ENCODE measurements around the gene WDFY4. TPM values are rescaled to one million over a fixed set of nuclear protein-coding genes. Genes with fewer than 3 reads are reported as not detected.

Gene WDFY4
- total RNA-seq, 1 experiment from 2014 or later = 144 TPM

DNA sequence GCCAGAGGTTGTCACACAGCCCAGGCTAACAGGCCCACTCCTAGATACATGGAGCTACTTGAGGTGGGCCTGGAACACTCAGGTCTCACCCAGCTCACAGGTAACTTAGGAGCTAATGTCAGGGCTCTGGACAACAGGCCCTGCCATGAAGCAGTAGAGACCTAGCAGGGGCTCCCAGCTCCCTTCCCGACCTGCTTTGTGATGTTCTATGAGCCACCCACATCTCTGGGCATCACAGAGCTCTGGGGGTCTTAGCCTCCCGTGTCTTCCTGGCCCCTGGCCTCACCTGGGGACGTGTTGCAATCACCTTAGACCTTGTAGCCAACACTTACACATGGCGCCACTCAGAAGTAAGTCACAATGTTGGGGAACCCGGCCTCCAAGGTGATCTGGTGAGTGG, 12.4 kb downstream of the WDFY4 start:
- H3K36me3 ChIP-seq (ENCODE audit: insufficient read depth, low read length) = peaks cover 20% of the 10 kb centered on the region
- H3K27me3 ChIP-seq (ENCODE audit: low read length) = no peaks in the 10 kb centered on the region
- peaks cover 30% of the 10 kb centered on the region for H4K20me1 ChIP-seq (ENCODE audit: insufficient read depth, low read depth, low read length)
- peaks cover 100% of the 10 kb centered on the region for H3K4me1 ChIP-seq (ENCODE audit: low read length)
- no peaks in the 10 kb centered on the region for H3K9me2 ChIP-seq (replicated peaks; ENCODE audit: insufficient read depth, low read length)
- H3K4me2 ChIP-seq (ENCODE audit: low read depth, low read length, poor library complexity, severe bottlenecking) = peak overlapping the region; percentile 27
- peak overlapping the region; percentile 58 for H3K9ac ChIP-seq (ENCODE audit: low read length)
- no peak for DNase-seq
- peak overlapping the region; percentile 78 for H3K27ac ChIP-seq (ENCODE audit: low read length)
- H3K9me3 ChIP-seq (ENCODE audit: low read length) = no peaks in the 10 kb centered on the region
- H3K79me2 ChIP-seq (ENCODE audit: low read length) = peaks cover 100% of the 10 kb centered on the region
- H3K4me3 ChIP-seq (ENCODE audit: low read length) = no peak overlapping the region
- no peak overlapping the region for H2AFZ ChIP-seq (ENCODE audit: low read length)

DNA sequence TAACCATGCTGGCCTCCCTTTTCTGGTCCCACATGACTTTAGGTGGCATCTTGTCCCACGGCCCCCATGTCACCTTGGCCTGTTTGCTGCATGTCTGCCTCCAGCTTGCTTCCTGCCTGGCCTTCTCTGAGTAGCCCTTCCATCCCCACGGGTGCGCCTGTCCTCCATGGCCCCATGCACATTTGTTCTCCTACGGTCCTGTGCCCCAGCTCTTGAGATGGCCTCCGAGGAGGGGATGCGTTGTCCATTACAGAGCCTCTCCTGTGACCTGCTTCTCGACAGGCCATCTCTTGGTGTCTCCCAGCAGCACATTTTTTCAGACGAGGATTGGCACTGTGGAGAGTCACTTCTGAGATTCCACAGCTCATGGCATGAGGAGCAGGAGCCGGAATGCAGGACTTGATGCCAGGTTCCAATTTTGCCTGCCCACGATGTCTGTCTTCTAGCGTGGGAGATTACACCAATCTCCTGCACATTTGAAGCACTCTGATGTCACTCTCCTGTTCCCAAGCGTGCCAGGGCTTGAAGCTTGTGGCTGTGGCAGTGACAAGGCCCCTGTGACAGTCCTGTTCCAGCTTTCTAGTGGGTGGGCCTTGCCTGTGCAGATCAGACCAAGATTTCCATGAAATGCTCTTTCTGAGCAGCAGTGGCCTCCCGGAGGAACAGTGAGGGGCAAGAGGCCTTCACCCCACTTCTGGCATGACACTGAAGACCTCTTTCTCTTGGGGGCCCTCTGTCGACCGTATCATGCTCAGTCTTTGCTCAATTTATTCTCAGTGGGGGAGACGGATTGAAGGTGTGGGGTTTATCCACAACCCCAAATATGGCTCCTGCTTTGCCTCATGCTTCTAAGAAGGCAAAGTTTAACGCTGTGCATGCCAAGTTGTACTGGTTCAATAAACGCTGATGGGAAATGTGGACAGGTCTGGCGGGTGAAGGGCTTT, 13.4 kb downstream of the WDFY4 start:
- no peaks in the 10 kb centered on the region for H3K27me3 ChIP-seq (ENCODE audit: low read length)
- peak overlapping the region; percentile 24 for H3K4me2 ChIP-seq (ENCODE audit: low read depth, low read length, poor library complexity, severe bottlenecking)
- no peak overlapping the region for H2AFZ ChIP-seq (ENCODE audit: low read length)
- H3K9me3 ChIP-seq (ENCODE audit: low read length) = no peaks in the 10 kb centered on the region
- H3K9ac ChIP-seq (ENCODE audit: low read length) = peak overlapping the region; percentile 58
- peaks cover 100% of the 10 kb centered on the region for H3K79me2 ChIP-seq (ENCODE audit: low read length)
- peaks cover 38% of the 10 kb centered on the region for H4K20me1 ChIP-seq (ENCODE audit: insufficient read depth, low read depth, low read length)
- peaks cover 100% of the 10 kb centered on the region for H3K4me1 ChIP-seq (ENCODE audit: low read length)
- H3K27ac ChIP-seq (ENCODE audit: low read length) = peak overlapping the region; percentile 78
- peak; percentile 77 for DNase-seq
- H3K9me2 ChIP-seq (replicated peaks; ENCODE audit: insufficient read depth, low read length) = no peaks in the 10 kb centered on the region
- peaks cover 27% of the 10 kb centered on the region for H3K36me3 ChIP-seq (ENCODE audit: insufficient read depth, low read length)
- H3K4me3 ChIP-seq (ENCODE audit: low read length) = no peak overlapping the region

DNA sequence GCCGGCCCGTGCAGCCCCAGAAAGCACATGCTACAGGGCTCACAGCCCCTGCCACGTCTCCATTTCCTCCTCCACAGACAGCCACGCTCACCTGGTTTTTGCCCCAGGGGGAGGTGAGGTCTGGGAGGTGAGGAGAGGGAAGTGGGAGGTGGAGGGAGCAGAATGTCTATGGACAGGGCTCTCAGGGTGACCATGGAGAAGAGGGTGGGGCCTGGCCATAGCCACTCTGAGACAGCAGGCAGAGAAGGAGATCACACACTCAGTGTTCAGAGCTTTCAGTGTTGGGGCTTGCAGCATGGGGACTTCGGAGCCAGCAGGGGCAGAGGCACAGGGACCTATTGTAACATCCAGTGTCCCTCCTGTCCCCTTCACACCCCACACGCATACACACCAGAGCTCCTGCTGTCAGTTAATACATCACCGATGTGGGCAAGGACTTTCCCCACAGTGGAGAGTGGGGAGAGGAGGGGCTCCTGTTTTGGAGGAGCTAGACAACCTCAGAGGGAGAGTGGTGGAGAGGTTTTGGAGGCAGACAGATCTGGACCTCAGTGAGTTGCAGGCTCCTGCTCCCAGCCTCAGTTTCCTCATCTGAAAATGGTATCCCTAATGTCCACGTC, 14.4 kb downstream of the WDFY4 start:
- Histone ChIP-seq H3K4me1 (ENCODE audit: low read length) (peaks cover 100% of the 10 kb centered on the region), H3K9ac (ENCODE audit: low read length) (peak overlapping the region; percentile 58), H3K36me3 (ENCODE audit: insufficient read depth, low read length) (peaks cover 27% of the 10 kb centered on the region), H3K27me3 (ENCODE audit: low read length) (no peaks in the 10 kb centered on the region), H3K9me3 (ENCODE audit: low read length) (no peaks in the 10 kb centered on the region), H3K27ac (ENCODE audit: low read length) (peak overlapping the region; percentile 78), H3K9me2 (replicated peaks; ENCODE audit: insufficient read depth, low read length) (no peaks in the 10 kb centered on the region), H3K79me2 (ENCODE audit: low read length) (peaks cover 100% of the 10 kb centered on the region), H2AFZ (ENCODE audit: low read length) (no peak overlapping the region), H4K20me1 (ENCODE audit: insufficient read depth, low read depth, low read length) (peaks cover 43% of the 10 kb centered on the region), H3K4me2 (ENCODE audit: low read depth, low read length, poor library complexity, severe bottlenecking) (no peak overlapping the region), H3K4me3 (ENCODE audit: low read length) (no peak overlapping the region)
- DNase-seq = no peak

DNA sequence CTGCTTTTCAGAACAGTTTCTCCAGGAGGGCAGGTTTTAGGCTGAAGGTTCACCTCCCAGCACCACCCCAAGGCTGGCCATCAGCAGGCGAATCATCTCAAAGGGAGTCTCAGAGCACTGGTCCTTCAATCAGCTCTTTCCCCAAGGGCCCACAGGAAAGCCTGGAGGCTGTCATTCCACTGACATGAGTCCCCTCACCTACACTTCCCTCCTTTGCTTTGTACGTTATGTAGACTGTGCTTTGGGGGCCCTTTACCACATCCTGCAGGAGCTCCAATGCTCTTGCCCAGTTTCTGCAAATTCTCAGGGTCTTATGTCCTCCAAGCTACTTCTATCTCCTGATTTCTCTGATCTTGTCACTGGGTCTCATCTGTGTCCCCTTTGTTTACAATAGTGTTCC, 15.4 kb downstream of the WDFY4 start:
- H3K27me3 ChIP-seq (ENCODE audit: low read length) = no peaks in the 10 kb centered on the region
- peak overlapping the region; percentile 58 for H3K9ac ChIP-seq (ENCODE audit: low read length)
- peaks cover 100% of the 10 kb centered on the region for H3K79me2 ChIP-seq (ENCODE audit: low read length)

DNA sequence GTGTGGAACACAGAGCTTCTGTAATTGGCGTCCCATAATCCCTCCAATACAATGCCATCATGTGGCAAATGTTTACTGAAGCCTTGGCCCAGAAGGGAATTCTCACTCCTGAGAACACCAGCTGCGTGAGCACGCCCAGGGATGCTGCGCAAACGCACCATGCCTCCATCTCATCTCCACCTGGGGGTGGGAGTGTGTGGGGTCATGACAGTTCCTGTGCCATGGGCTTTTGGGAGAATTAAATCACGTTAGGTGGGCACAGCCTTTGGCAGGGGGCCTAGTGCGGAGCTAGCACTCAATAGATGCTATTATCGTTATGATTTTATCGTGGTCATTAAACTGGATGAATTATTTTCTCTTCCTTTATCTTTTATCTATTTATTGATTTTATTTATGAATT, 15.8 kb downstream of the WDFY4 start:
- H3K36me3 ChIP-seq (ENCODE audit: insufficient read depth, low read length) = peaks cover 24% of the 10 kb centered on the region
- peaks cover 100% of the 10 kb centered on the region for H3K4me1 ChIP-seq (ENCODE audit: low read length)
- no peaks in the 10 kb centered on the region for H3K27me3 ChIP-seq (ENCODE audit: low read length)
- DNase-seq = no peak
- H2AFZ ChIP-seq (ENCODE audit: low read length) = no peak overlapping the region
- H3K79me2 ChIP-seq (ENCODE audit: low read length) = peaks cover 100% of the 10 kb centered on the region
- H3K9me3 ChIP-seq (ENCODE audit: low read length) = no peaks in the 10 kb centered on the region
- peaks cover 38% of the 10 kb centered on the region for H4K20me1 ChIP-seq (ENCODE audit: insufficient read depth, low read depth, low read length)
- no peak overlapping the region for H3K4me3 ChIP-seq (ENCODE audit: low read length)
- no peak overlapping the region; the same call in 1 of the 2 replicates for H3K9ac ChIP-seq (ENCODE audit: low read length)
- peak overlapping the region; percentile 78 for H3K27ac ChIP-seq (ENCODE audit: low read length)
- peak overlapping the region; percentile 10 for H3K4me2 ChIP-seq (ENCODE audit: low read depth, low read length, poor library complexity, severe bottlenecking)
- H3K9me2 ChIP-seq (replicated peaks; ENCODE audit: insufficient read depth, low read length) = no peaks in the 10 kb centered on the region

More for the DNA sequence above, 15.4 kb downstream of the WDFY4 start:
- no peak overlapping the region for H2AFZ ChIP-seq (ENCODE audit: low read length)
- DNase-seq = no peak
- peaks cover 100% of the 10 kb centered on the region for H3K4me1 ChIP-seq (ENCODE audit: low read length)
- H3K36me3 ChIP-seq (ENCODE audit: insufficient read depth, low read length) = peaks cover 27% of the 10 kb centered on the region
- peaks cover 42% of the 10 kb centered on the region for H4K20me1 ChIP-seq (ENCODE audit: insufficient read depth, low read depth, low read length)
- no peak overlapping the region for H3K4me3 ChIP-seq (ENCODE audit: low read length)
- no peaks in the 10 kb centered on the region for H3K9me3 ChIP-seq (ENCODE audit: low read length)
- H3K9me2 ChIP-seq (replicated peaks; ENCODE audit: insufficient read depth, low read length) = no peaks in the 10 kb centered on the region
- peak overlapping the region; percentile 10 for H3K4me2 ChIP-seq (ENCODE audit: low read depth, low read length, poor library complexity, severe bottlenecking)
- H3K27ac ChIP-seq (ENCODE audit: low read length) = peak overlapping the region; percentile 78

DNA sequence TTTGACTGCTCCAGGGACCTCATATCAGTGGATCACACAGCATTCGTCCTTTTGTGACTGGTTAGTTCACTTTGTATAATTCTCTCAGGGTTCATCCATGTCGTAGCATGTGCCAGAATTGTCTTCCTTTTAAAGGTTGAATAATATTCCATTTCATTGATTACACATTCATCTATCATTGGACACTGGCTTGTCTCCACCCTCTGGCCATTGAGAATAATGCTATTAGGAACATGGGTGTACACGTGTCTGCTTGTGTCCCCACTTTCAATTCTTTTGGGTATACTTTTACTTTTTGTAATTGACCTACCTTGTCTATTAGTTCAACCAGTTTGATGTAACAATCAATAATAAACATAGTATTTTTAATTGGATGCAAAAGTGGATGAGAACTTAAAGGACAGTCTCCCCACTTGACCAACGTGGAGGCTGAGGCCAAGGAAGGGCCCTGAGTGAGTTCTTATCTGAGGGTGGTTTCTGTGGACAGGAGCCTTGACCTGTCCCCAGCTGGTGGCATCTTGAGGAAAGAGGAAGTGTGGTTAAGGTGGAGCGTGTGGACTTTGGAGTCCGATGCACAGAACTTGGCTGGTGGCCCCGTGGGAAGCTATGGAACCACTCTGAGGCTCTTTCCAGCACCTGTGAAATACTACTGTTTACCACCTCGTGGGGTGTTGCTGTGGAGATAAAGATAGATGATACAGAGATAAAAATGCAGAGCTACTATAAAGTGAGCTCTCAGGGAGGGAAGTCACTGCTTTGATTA, 16.6 kb downstream of the WDFY4 start:
- Histone ChIP-seq H3K4me2 (ENCODE audit: low read depth, low read length, poor library complexity, severe bottlenecking) (peak overlapping the region; percentile 40), H3K9me2 (replicated peaks; ENCODE audit: insufficient read depth, low read length) (no peaks in the 10 kb centered on the region), H4K20me1 (ENCODE audit: insufficient read depth, low read depth, low read length) (peaks cover 32% of the 10 kb centered on the region), H3K4me3 (ENCODE audit: low read length) (no peak overlapping the region), H3K27me3 (ENCODE audit: low read length) (no peaks in the 10 kb centered on the region), H3K9me3 (ENCODE audit: low read length) (no peaks in the 10 kb centered on the region), H3K9ac (ENCODE audit: low read length) (no peak overlapping the region; the same call in 1 of the 2 replicates), H2AFZ (ENCODE audit: low read length) (no peak overlapping the region), H3K4me1 (ENCODE audit: low read length) (peaks cover 100% of the 10 kb centered on the region), H3K36me3 (ENCODE audit: insufficient read depth, low read length) (peaks cover 18% of the 10 kb centered on the region), H3K79me2 (ENCODE audit: low read length) (peaks cover 100% of the 10 kb centered on the region), H3K27ac (ENCODE audit: low read length) (peak overlapping the region; percentile 75)
- DNase-seq = peak; percentile 61

DNA sequence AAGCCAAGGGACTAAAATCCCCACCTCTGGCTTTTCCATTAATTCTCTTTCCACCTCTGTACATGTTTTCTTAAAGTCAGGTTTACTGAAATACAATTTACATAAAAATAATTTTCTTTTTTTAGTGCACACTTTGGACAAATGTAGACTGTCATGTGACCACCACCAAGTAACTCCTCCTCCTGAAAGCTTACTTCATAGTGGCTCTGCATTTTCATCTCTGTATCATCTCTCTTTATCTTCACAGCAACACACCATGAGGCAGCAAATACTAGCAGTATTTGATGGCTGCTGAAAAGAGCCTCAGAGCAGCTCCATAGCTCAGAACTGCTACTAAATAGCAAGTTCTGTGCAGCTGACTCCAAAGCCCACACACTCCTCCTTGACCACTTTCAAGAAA, 17.3 kb downstream of the WDFY4 start:
- Histone ChIP-seq H3K36me3 (ENCODE audit: insufficient read depth, low read length) (peaks cover 18% of the 10 kb centered on the region), H2AFZ (ENCODE audit: low read length) (no peak overlapping the region), H3K4me1 (ENCODE audit: low read length) (peaks cover 100% of the 10 kb centered on the region), H3K4me2 (ENCODE audit: low read depth, low read length, poor library complexity, severe bottlenecking) (peak overlapping the region; percentile 40), H3K9me2 (replicated peaks; ENCODE audit: insufficient read depth, low read length) (no peaks in the 10 kb centered on the region), H3K27me3 (ENCODE audit: low read length) (no peaks in the 10 kb centered on the region), H3K9ac (ENCODE audit: low read length) (peak overlapping the region; percentile 39), H3K79me2 (ENCODE audit: low read length) (peaks cover 100% of the 10 kb centered on the region), H4K20me1 (ENCODE audit: insufficient read depth, low read depth, low read length) (peaks cover 36% of the 10 kb centered on the region), H3K9me3 (ENCODE audit: low read length) (no peaks in the 10 kb centered on the region), H3K4me3 (ENCODE audit: low read length) (no peak overlapping the region), H3K27ac (ENCODE audit: low read length) (peak overlapping the region; percentile 75)
- no peak for DNase-seq
